Peyer's patch (tissue), 4 donors: ENCODE data around the gene SAV1. TPM values are rescaled to one million over a fixed set of nuclear protein-coding genes. Genes with fewer than 3 reads are reported as not detected.

Experiments used
- DNase-seq, 3 donors: peaks; one replicate each; pipeline ENCODE4 v3.0.0-alpha.2; 2017 to 2019
- H3K27ac ChIP-seq, 4 donors: fragments of 200-600 bp; sonication (generic); one replicate each; pipeline ENCODE4 v1.5.1; 2016 to 2019
- H3K27me3 ChIP-seq, 2 donors: fragments of 200-600 bp; sonication (generic); one replicate each; pipeline ENCODE4 v1.5.1; 2019
- H3K36me3 ChIP-seq, 3 donors: fragments of 200-600 bp; sonication (generic); one replicate each; pipeline ENCODE4 v1.5.1; 2016 to 2019
- H3K4me1 ChIP-seq, 4 donors: fragments of 200-600 bp; sonication (generic); one replicate each; pipeline ENCODE4 v1.5.1; 2016 to 2019
- H3K4me3 ChIP-seq, 4 donors: fragments of 200-600 bp; sonication (generic); 1 replicate in 3 of 4; 2 replicates in 1 of 4; pipeline ENCODE4 v1.5.1; 2016 to 2019; ENCODE audit warnings: mild to moderate bottlenecking in 1 of 4
- H3K9me3 ChIP-seq, 4 donors: fragments of 200-600 bp; sonication (generic); one replicate each; pipeline ENCODE4 v1.5.1; 2016 to 2019; ENCODE audit warnings: mild to moderate bottlenecking in 1 of 4
- CTCF ChIP-seq, 6 experiments: fragments of 450-650 bp in 4 of 6; fragments of 200-600 bp in 2 of 6; sonication (generic) in 1 of 6; IDR thresholded peaks; one replicate each; pipeline ENCODE4 v1.5.1; 2017 to 2019; ENCODE audit warnings: antibody characterized with exemption in 6 of 6, mild to moderate bottlenecking in 3 of 6, moderate library complexity in 1 of 6
- POLR2A ChIP-seq, 2 donors: fragments of 450-650 bp; IDR thresholded peaks; one replicate each; pipeline ENCODE4 v1.5.1; 2017; ENCODE audit warnings: antibody characterized with exemption in 2 of 2, mild to moderate bottlenecking in 2 of 2, moderate library complexity in 2 of 2
- total RNA-seq, 4 donors: library from RNA; depleted of rRNA; stranded (reverse); fragments of >200 nt; gene quantifications; one replicate each; pipeline ENCODE4 v1.1.0, GENCODE V29; 2016

SAV1 gene
- total RNA-seq, 4 donors from 2014 or later, result 16.6 to 23.9 (median 17.8) TPM

DNA sequence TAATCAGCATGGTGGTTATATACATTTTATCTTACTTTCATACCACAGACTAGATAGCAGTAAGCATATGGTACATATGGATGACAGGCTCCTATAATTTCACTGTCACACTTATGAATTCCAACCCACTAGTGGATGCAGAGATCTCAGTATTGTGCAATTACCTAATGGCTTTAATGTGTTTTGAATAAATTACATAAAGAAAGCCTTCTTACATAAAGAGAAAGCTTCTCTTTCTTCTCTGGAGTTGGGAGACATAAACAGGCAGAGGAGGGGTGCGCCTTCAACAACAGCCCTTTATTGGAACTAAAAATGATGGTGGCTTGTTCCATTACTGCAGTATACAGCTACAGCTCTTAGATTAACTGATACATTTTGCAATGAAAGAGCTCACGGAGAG, 52.6 kb downstream of the SAV1 start:
- Histone ChIP-seq H3K27me3 (no peaks in the 10 kb centered on the region), H3K4me3 (no peak overlapping the region), H3K27ac (no peak overlapping the region), H3K4me1 (no peaks in the 10 kb centered on the region), H3K9me3 (no peaks in the 10 kb centered on the region), H3K36me3 (peaks cover 0 to 11% (median 0%) of the 10 kb centered on the region in 3 donors)
- DNase-seq, result no peak
- TF ChIP-seq POLR2A (IDR thresholded peaks at IDR 0.05) (no peak), CTCF (IDR thresholded peaks at IDR 0.05) (no peak)

GRCh38 chr14:50615056-50615455, 53.0 kb downstream of the SAV1 start:
- DNase-seq, result no peak

DNA sequence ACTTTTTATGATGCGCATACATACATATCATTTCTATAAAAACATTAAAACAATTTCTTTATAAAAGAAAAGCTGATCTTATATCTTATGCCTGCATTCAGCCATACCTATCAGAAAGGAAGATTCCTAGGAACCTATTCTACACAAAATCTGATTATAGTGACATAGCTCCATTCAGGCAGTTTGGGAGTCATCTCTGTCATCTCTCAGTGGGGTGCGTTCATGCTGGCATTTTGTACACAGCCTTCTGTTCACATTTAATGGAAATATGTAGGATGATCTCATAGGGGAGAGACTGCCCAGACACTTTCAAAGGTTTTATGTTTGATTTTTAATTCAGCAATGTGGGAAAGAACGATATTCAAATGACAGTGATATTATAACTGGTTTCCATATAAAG, 55.3 kb downstream of the SAV1 start:
- Histone ChIP-seq H3K36me3 (peaks cover 0 to 11% (median 0%) of the 10 kb centered on the region in 3 donors), H3K27ac (no peak overlapping the region), H3K9me3 (no peaks in the 10 kb centered on the region), H3K4me1 (no peaks in the 10 kb centered on the region), H3K27me3 (no peaks in the 10 kb centered on the region), H3K4me3 (no peak overlapping the region)
- TF ChIP-seq CTCF (IDR thresholded peaks at IDR 0.05) (no peak), POLR2A (IDR thresholded peaks at IDR 0.05) (no peak)
- no peak for DNase-seq

More at GRCh38 chr14:50615056-50615455, 53.0 kb downstream of the SAV1 start:
- H3K4me3 ChIP-seq, result no peak overlapping the region
- H3K36me3 ChIP-seq, result peaks cover 0 to 11% (median 0%) of the 10 kb centered on the region in 3 donors
- H3K9me3 ChIP-seq, result no peaks in the 10 kb centered on the region
- no peaks in the 10 kb centered on the region for H3K4me1 ChIP-seq
- H3K27ac ChIP-seq, result no peak overlapping the region
- H3K27me3 ChIP-seq, result no peaks in the 10 kb centered on the region
- no peak for TF ChIP-seq CTCF (IDR thresholded peaks at IDR 0.05)
- no peak for TF ChIP-seq POLR2A (IDR thresholded peaks at IDR 0.05)

GRCh38 chr14:50610465-50610864, 57.6 kb downstream of the SAV1 start:
- H3K27ac ChIP-seq, result no peak overlapping the region
- DNase-seq, result no peak
- H3K36me3 ChIP-seq, result peaks cover 0 to 8% (median 0%) of the 10 kb centered on the region in 3 donors
- H3K27me3 ChIP-seq, result no peaks in the 10 kb centered on the region
- TF ChIP-seq CTCF (IDR thresholded peaks at IDR 0.05), result no peak
- no peak for TF ChIP-seq POLR2A (IDR thresholded peaks at IDR 0.05)
- no peaks in the 10 kb centered on the region for H3K9me3 ChIP-seq
- H3K4me3 ChIP-seq, result no peak overlapping the region
- H3K4me1 ChIP-seq, result no peaks in the 10 kb centered on the region

GRCh38 chr14:50608302-50608851, 59.7 kb downstream of the SAV1 start:
- no peak overlapping the region for H3K4me3 ChIP-seq
- no peaks in the 10 kb centered on the region for H3K9me3 ChIP-seq
- DNase-seq, result no peak
- no peaks in the 10 kb centered on the region for H3K27me3 ChIP-seq
- no peak overlapping the region for H3K27ac ChIP-seq
- H3K36me3 ChIP-seq, result no peaks in the 10 kb centered on the region
- TF ChIP-seq POLR2A (IDR thresholded peaks at IDR 0.05), result no peak
- no peak for TF ChIP-seq CTCF (IDR thresholded peaks at IDR 0.05)
- no peaks in the 10 kb centered on the region for H3K4me1 ChIP-seq

- TF ChIP-seq CTCF (IDR thresholded peaks at IDR 0.05) (no peak), POLR2A (IDR thresholded peaks at IDR 0.05) (no peak)
- H3K27ac ChIP-seq, result no peak overlapping the region
- no peaks in the 10 kb centered on the region for H3K4me1 ChIP-seq
- no peaks in the 10 kb centered on the region for H3K9me3 ChIP-seq
- DNase-seq, result no peak
- no peaks in the 10 kb centered on the region for H3K27me3 ChIP-seq
- no peak overlapping the region for H3K4me3 ChIP-seq
- no peaks in the 10 kb centered on the region for H3K36me3 ChIP-seq
Measured at GRCh38 chr14:50607761-50608160, 60.3 kb downstream of the SAV1 start.
